ENCODE data around the gene PAX7.

PAX7 gene

GRCh38 chr1:18719786-18720451 is 89.3 kb downstream of the PAX7 start:
- TF ChIP-seq ZFX (IDR thresholded peaks at IDR 0.05; ENCODE audit: borderline replicate concordance) (no peak), CTCF (IDR thresholded peaks at IDR 0.05) (no peak)
- H3K27ac ChIP-seq = no peak overlapping the region

GRCh38 chr1:18721041-18721440 is 90.4 kb downstream of the PAX7 start:
- no peak for TF ChIP-seq CTCF (IDR thresholded peaks at IDR 0.05)
- no peak for TF ChIP-seq ZFX (IDR thresholded peaks at IDR 0.05; ENCODE audit: borderline replicate concordance)
- no peak overlapping the region for H3K27ac ChIP-seq

- no peak for TF ChIP-seq CTCF (IDR thresholded peaks at IDR 0.05)
- TF ChIP-seq ZFX (IDR thresholded peaks at IDR 0.05; ENCODE audit: borderline replicate concordance) = no peak
- no peak overlapping the region for H3K27ac ChIP-seq
Measured at GRCh38 chr1:18721776-18722175, 91.1 kb downstream of the PAX7 start.

GRCh38 chr1:18722270-18722669 is 91.6 kb downstream of the PAX7 start:
- no peak overlapping the region for H3K27ac ChIP-seq
- TF ChIP-seq ZFX (IDR thresholded peaks at IDR 0.05; ENCODE audit: borderline replicate concordance) (no peak), CTCF (IDR thresholded peaks at IDR 0.05) (no peak)

GRCh38 chr1:18723206-18723605 is 92.6 kb downstream of the PAX7 start:
- H3K27ac ChIP-seq = no peak overlapping the region
- TF ChIP-seq CTCF (IDR thresholded peaks at IDR 0.05) (no peak), ZFX (IDR thresholded peaks at IDR 0.05; ENCODE audit: borderline replicate concordance) (no peak)

- no peak for TF ChIP-seq CTCF (IDR thresholded peaks at IDR 0.05)
- TF ChIP-seq ZFX (IDR thresholded peaks at IDR 0.05; ENCODE audit: borderline replicate concordance) = no peak
Measured at GRCh38 chr1:18723701-18724411, 93.2 kb downstream of the PAX7 start.

GRCh38 chr1:18724801-18725200 is 94.2 kb downstream of the PAX7 start:
- TF ChIP-seq CTCF (IDR thresholded peaks at IDR 0.05) = no peak
- no peak for TF ChIP-seq ZFX (IDR thresholded peaks at IDR 0.05; ENCODE audit: borderline replicate concordance)
- no peak overlapping the region for H3K27ac ChIP-seq

More at GRCh38 chr1:18723701-18724411, 93.2 kb downstream of the PAX7 start:
- H3K27ac ChIP-seq = no peak overlapping the region
